ENCODE data around the gene POU2F3. TPM values are rescaled to one million over a fixed set of nuclear protein-coding genes. Genes with fewer than 3 reads are reported as not detected.

POU2F3 gene
- total RNA-seq, 4 donors from 2014 or later, result 0.27 to 0.46 TPM; not detected in 2

DNA sequence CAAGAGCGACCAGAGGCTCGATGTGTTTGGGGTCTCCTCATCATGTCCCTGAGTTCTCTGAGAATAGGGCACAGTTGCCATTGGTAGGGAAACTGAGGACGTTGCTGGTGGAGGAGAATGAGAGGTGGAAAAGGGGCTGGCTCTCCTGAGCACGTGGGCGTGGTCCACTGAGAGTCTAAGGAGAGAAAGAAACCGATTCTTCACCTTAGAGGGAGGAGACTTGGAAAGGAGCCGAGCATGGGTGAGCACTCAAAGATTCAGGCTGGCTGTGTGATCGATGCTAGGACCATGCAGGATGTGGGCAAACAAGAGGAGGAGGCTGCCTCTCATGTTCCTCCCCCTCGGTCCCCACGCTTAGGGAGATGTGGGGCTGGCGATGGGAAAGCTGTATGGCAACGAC is 65.3 kb downstream of the POU2F3 start:
- 78 to 80% methylated on average over 8 of the region's 12 CpGs for WGBS, 2 donors (ENCODE audit: low coverage in 1 of 2)
- Histone ChIP-seq H3K4me3 (no peak overlapping the region), H3K27me3 (peaks cover 24% of the 10 kb centered on the region), H3K4me1 (peaks cover 0 to 1% (median 0%) of the 10 kb centered on the region in 3 donors), H3K36me3 (no peaks in the 10 kb centered on the region), H3K9me3 (no peaks in the 10 kb centered on the region), H3K27ac (no peak overlapping the region)
- ATAC-seq, result no peak
- TF ChIP-seq POLR2AphosphoS5 (IDR thresholded peaks at IDR 0.05), result no peak
- no peak for TF ChIP-seq POLR2A (IDR thresholded peaks at IDR 0.05)
- TF ChIP-seq, protein P1, sequence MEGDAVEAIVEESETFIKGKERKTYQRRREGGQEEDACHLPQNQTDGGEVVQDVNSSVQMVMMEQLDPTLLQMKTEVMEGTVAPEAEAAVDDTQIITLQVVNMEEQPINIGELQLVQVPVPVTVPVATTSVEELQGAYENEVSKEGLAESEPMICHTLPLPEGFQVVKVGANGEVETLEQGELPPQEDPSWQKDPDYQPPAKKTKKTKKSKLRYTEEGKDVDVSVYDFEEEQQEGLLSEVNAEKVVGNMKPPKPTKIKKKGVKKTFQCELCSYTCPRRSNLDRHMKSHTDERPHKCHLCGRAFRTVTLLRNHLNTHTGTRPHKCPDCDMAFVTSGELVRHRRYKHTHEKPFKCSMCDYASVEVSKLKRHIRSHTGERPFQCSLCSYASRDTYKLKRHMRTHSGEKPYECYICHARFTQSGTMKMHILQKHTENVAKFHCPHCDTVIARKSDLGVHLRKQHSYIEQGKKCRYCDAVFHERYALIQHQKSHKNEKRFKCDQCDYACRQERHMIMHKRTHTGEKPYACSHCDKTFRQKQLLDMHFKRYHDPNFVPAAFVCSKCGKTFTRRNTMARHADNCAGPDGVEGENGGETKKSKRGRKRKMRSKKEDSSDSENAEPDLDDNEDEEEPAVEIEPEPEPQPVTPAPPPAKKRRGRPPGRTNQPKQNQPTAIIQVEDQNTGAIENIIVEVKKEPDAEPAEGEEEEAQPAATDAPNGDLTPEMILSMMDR (IDR thresholded peaks at IDR 0.05), result no peak
- TF ChIP-seq EP300 (IDR thresholded peaks at IDR 0.05), result no peak

DNA sequence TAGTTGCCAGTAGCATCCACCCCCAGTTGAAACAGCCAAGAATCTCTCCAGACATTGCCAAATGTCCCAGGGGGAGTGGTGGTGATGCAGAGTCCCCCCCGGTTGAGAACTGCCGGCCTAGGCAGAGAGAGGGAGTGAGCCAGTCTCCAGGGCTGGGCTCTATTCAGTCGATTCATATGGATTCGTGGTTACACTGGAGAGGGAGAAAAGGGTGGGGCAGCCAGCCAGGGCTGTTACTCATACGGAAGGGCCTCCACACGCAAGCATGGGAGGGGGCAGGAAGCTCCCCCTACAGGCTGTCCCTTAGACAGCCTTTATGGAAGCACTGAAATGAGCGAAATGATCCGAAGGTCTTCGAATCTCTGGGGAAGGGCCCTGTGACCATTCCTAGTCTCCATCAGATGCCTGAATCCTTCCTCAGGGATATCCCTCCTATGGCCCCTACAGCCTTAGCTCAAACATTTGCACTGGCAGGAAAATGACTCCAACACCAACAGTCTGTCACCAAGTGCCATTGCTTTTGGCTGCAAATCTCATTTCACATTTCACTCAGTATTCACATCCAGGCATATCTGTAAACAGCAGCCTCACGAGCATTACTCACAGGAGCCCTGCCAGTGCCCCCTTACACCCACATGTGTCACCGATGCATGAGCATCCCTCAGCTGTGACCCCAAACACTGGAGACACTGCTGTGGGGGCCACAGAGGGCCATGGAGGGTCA is 66.7 kb downstream of the POU2F3 start:
- WGBS, 2 donors (ENCODE audit: low coverage in 1 of 2), result 90% methylated on average over 2 of the region's 11 CpGs; no CpG with 5 or more reads in 1 of the 2 donors
- H3K27ac ChIP-seq, result no peak overlapping the region
- ATAC-seq, result no peak

GRCh38 chr11:120307476-120307875 is 67.5 kb downstream of the POU2F3 start:
- WGBS, 2 donors (ENCODE audit: low coverage in 1 of 2), result 75 to 83% methylated on average over 3 to 4 of the region's 11 CpGs
- Histone ChIP-seq H3K4me1 (no peaks in the 10 kb centered on the region), H3K36me3 (no peaks in the 10 kb centered on the region), H3K9me3 (no peaks in the 10 kb centered on the region), H3K4me3 (no peak overlapping the region), H3K27me3 (peaks cover 24% of the 10 kb centered on the region), H3K27ac (no peak overlapping the region)
- no peak for TF ChIP-seq POLR2A (IDR thresholded peaks at IDR 0.05)
- no peak for TF ChIP-seq POLR2AphosphoS5 (IDR thresholded peaks at IDR 0.05)
- TF ChIP-seq, protein P1 (IDR thresholded peaks at IDR 0.05), result no peak
- no peak for TF ChIP-seq EP300 (IDR thresholded peaks at IDR 0.05)
- ATAC-seq, result no peak

More for the DNA sequence above, 66.7 kb downstream of the POU2F3 start:
- Histone ChIP-seq H3K4me3 (no peak overlapping the region), H3K9me3 (no peaks in the 10 kb centered on the region), H3K4me1 (no peaks in the 10 kb centered on the region), H3K36me3 (no peaks in the 10 kb centered on the region), H3K27me3 (peaks cover 24% of the 10 kb centered on the region)
- no peak for TF ChIP-seq EP300 (IDR thresholded peaks at IDR 0.05)

DNA sequence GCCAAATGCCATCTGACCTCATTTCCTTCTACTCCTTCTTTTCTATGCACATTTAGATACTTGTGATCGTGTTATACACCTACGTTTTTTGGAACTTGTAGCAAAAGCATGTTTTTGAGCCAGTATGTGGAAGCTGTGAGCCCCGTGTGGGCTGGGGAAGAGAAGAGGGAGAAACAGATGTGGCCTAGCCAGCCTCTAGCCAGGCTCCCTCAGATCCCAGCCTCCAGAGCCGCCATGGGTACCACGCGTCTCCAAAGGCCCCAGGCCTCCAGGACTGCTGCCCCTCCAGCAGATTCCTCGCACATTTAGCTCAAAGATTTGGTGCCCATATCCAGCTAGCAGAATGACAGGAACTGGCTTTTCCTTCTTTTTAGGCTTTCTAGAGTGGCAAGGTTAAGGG is 68.1 kb downstream of the POU2F3 start:
- no peaks in the 10 kb centered on the region for H3K36me3 ChIP-seq
- WGBS, 2 donors (ENCODE audit: low coverage in 1 of 2), result 50 to 86% methylated on average over 1 to 6 of the region's 7 CpGs
- peaks cover 21% of the 10 kb centered on the region for H3K27me3 ChIP-seq
- no peak overlapping the region for H3K27ac ChIP-seq
- H3K4me1 ChIP-seq, result no peaks in the 10 kb centered on the region
- H3K9me3 ChIP-seq, result no peaks in the 10 kb centered on the region
- no peak for TF ChIP-seq POLR2AphosphoS5 (IDR thresholded peaks at IDR 0.05)
- no peak for TF ChIP-seq POLR2A (IDR thresholded peaks at IDR 0.05)
- TF ChIP-seq, protein P1 (IDR thresholded peaks at IDR 0.05), result no peak
- no peak for TF ChIP-seq EP300 (IDR thresholded peaks at IDR 0.05)
- no peak for ATAC-seq
- no peak overlapping the region for H3K4me3 ChIP-seq

DNA sequence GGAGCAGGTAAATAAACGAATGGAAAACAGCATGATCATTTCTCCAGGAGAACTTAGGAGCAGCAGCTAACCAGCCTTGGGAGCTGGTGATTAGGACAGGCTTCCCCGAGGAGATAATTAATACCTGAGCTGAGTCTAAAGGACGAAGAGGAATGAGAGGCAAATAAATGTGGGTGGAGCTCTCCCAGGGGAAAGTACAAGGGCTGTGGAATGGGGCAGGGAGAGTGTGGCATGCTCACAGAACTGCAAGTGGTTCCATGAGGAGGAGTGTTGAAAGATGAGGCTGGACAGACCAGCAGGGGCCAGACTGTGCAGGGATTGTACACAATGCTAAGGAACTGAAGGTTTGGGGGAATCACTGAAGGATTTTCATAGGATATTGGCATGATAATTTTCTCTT is 70.9 kb downstream of the POU2F3 start:
- peaks cover 20% of the 10 kb centered on the region for H3K27me3 ChIP-seq
- TF ChIP-seq POLR2AphosphoS5 (IDR thresholded peaks at IDR 0.05), result no peak
- no peak for TF ChIP-seq EP300 (IDR thresholded peaks at IDR 0.05)
- TF ChIP-seq, protein P1 (IDR thresholded peaks at IDR 0.05), result no peak
- TF ChIP-seq POLR2A (IDR thresholded peaks at IDR 0.05), result no peak
- no peak for ATAC-seq
- no peaks in the 10 kb centered on the region for H3K4me1 ChIP-seq
- H3K4me3 ChIP-seq, result no peak overlapping the region
- no peak overlapping the region for H3K27ac ChIP-seq
- no peaks in the 10 kb centered on the region for H3K9me3 ChIP-seq
- H3K36me3 ChIP-seq, result no peaks in the 10 kb centered on the region
- 59 to 74% methylated on average over 2 of the region's 3 CpGs for WGBS, 2 donors (ENCODE audit: low coverage in 1 of 2)
